Brain pericyte (primary cell): ENCODE measurements around the gene ERC2.
"Not testable (repeated sequence)": the region's sequence is repeated elsewhere in the genome, so short reads cannot be mapped to it uniquely, and the experiment has no call there.

ENCODE experiments used
- DNase-seq: peaks from one replicate; pipeline ENCODE4 v3.0.0-alpha.2; 2012; ENCODE audit warnings: low read depth, low spot score

ERC2 gene

GRCh38 chr3:56468184-56469106 lies at the start of gene ERC2:
Gene ERC2 (minus strand): TSS chr3:56468467.
- no peak for DNase-seq

DNA sequence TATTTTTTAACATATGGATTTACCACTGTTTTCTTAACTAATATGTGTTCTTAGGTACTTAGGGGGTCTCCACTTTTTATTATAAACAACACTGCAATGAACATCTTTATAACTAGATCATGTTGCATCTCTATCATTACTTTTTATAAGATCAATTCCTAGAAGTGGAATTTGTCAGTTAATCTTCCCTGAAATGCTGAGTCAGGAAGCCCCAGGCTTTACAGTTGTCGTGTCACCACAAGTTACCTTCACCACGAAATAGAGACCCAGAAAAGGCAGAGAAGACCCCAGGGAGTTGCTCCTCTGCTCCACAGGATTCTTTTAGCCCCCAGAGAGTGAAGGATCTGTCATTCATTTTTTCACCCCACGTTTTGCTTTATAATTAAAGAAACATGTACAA lies 34.5 kb upstream of the ERC2 start:
- no peak for DNase-seq

- DNase-seq = not testable (repeated sequence)
Observed at GRCh38 chr3:56496376-56496775, 28.1 kb upstream of the ERC2 start.

DNA sequence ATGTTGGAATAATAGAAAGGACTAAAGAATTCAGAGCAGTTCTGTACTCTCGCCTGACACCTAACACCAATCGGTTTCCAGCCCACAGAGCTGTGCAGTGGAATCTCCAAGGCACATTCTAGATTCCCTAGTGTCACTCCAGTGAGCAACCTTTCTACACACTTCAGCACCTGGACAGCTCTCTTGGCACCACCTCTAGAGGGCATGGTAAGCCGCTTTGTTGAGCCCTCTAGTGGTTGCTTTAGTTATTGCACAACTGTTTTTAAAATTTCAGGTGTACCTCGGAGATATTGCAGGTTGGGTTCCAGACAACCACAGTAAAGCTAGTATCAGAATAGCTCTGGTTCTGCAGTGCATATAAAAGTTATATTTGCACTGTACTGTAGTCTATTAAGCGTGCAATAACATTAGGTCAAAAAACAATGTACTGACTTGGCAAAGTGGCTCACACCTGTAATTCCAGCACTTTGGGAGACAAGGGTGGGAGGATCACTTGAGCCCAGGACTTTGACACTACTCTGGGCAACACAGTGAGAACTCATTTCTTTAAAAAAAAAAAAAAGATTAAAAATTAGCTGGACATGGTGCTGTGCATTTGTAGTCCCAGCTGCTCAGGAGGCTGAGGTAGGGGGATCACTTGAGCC lies 26.5 kb upstream of the ERC2 start:
- peak; percentile 33 for DNase-seq

- no peak for DNase-seq
Observed at GRCh38 chr3:56491566-56491965, 23.3 kb upstream of the ERC2 start.

DNA sequence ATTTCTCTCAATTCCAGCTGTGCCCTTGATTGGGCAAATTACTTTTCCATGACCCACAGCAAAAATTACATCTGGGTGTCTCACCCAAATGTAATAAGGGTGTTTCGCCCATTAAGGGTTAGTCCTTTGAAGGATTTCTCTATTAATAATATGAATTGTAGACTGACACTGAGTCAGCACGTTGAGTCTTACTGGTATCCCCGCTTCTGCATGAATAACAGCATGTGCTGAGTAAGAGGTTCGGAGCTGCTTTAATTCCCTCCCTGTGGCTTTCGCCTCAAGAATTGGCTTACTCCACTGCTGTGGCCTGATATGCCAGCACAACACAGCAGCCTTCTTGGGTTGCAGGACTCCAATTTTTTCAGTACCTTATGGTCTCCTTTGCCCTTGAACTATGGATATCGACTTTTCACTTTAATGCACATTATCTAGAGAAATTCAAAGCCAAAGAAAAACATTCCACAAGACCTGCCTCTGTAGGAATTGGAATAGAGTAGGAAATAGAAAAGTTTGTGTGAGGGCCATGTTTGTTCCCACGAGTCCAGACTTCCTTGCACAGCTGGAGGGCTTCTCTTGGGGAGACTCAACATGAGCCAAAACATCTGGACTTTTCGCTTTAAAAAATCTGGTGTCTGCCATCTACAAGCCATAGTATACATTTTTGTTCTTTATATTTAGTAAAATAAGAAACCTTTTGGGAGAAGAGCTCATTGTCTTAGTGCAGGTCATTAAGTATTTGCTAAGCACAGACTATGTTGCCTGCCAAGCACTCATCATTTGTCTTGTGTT lies 20.7 kb upstream of the ERC2 start:
- no peak for DNase-seq

- no peak for DNase-seq
Observed at GRCh38 chr3:56484525-56485032, 16.3 kb upstream of the ERC2 start.

GRCh38 chr3:56484122-56484521 lies 15.9 kb upstream of the ERC2 start:
- DNase-seq = no peak

GRCh38 chr3:56477646-56478045 lies 9.4 kb upstream of the ERC2 start:
- no peak for DNase-seq

- DNase-seq = no peak
Observed at GRCh38 chr3:56476771-56477170, 8.5 kb upstream of the ERC2 start.

DNA sequence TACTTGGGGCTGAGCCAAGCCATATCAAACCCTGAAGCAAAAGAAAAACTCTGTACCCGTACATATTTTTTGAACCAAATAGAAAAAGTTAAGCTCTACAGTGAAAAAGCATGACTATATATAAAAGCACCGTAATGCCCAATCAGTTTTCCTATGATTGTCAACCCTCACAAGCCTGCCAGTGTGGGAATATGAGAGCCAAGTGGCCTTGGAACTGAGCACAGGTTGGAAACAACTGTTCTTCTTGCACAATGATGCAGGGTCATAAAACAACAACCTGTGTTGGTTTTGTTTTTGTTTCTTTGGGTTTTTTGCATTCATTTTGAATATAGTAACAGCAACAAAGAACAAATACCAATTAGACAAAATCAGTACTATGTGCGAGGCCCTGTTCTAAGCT lies 3.5 kb upstream of the ERC2 start:
- no peak for DNase-seq

DNA sequence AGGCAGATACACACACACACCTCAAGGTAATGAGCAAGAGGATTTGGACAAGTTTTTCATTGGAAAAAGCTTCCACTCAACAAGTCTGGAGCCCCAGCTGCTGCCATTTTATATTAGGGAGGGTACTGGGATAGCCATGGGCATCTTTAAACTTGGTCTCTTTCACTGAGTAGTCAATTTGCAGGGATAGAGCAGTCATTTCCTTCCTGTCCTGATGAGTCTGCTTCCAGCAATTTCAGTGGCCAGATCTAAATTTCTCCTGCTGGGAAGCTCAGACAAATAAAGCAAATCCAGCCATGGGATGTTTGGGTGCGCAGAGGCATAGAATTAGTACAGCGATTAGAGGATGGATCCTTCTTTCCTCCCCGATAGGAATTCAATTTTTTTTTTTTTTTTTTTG lies 874 bp upstream of the ERC2 start:
- DNase-seq = no peak

GRCh38 chr3:56467801-56468183 lies 475 bp downstream of the ERC2 start:
- DNase-seq = no peak

DNA sequence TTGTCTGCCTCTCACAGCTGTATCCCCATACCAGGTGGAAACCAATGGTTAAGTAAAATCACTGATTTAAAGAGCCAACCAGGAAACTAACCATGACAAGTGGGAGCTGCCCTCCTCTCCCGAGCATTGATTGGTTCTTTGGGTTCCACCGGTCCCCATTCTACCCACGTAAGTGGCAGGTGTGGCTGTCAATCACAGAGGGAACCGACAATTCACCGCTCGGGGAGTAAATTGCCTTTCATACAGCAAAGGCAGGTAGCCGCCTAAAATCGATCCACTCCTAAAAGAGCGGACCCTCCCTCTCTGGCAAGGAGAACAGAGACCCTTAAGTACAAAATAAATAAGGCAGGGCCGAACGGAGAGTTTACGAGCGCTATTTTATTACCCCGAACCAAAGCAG lies 1.2 kb downstream of the ERC2 start:
- DNase-seq = peak; percentile 18

GRCh38 chr3:56459719-56460118 lies 8.5 kb downstream of the ERC2 start:
- no peak for DNase-seq

DNA sequence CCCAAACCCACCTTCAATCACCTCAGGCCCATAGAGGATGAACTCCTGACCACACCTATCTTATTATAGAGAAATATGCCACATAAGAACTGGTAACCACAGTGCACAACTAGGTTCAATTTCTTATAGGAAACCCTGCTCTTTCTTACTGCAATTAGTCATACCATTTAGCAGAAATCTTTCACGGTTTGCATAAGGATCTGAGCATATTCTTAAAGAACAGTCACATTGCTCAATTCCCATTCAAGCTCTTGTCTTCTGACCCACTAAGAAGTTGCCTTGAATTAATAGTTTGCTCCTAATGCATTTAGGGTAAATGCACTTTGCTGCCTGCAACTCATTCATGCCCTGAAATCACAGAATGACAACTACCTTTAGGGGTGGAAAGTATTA lies 9.2 kb downstream of the ERC2 start:
- DNase-seq = no peak

DNA sequence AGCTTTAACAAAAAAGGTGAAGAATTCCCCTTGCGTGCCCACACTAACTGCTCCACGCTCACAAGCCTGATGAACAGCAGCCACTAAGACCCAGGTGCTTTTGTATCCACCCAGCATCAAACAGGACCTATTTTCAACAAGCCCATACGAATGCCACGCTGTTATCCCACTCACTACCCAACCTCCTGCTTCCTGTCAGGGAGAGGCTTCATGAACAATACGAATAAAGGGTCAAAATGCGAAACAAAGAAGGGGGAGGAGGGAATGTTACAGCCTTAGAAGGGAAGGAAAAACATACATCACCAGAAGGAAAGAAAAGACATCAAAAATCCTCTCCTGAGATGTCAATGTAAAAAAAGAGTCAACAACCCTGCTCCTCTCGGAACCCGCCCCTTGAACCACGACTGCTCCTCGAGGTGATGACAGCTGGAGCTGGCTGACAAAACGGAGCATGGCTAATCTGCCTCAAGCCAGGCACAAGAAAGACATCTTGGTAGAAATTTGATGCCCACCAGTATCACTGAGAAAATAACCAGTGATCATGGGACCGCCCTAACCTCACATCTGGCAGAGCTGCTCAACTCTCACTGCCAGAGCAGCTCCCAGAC lies 9.7 kb downstream of the ERC2 start:
- DNase-seq = no peak

DNA sequence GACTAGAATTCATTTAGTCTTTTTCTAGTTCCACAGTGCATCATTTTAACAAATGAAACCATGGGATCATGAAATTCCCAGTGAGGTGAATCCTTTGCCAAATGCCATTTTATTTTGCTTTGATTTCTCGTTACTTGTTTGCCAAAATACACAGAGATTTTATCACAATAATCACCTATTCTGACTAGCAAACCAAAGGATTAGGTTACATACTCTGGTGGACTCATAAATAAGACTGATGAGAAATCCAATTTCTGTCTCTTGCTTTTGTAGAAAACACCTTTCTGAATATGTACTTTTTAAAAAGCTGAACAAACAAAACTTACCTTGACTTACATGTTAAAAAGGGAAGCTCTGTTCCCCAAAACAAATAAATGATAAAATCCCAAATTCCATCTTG lies 12.2 kb downstream of the ERC2 start:
- DNase-seq = no peak

DNA sequence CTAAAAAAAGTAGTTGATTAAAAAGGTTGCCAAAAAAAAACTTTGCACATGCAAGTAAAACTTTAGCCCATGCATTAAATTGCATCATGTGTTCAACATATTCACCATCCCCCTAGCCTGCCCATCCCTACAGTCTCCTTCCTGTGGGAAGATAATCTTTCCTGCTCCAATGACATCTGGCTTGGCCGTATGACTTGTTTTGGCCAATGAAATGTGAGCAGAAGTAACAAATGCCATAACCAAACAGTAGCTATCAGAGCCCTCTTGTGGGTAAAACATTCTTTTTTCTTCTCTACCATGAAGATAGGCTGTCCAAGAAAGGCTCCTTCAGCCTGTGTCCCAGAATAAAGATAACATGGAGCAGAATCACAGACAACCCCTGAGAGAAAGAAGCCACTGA lies 15.3 kb downstream of the ERC2 start:
- no peak for DNase-seq

DNA sequence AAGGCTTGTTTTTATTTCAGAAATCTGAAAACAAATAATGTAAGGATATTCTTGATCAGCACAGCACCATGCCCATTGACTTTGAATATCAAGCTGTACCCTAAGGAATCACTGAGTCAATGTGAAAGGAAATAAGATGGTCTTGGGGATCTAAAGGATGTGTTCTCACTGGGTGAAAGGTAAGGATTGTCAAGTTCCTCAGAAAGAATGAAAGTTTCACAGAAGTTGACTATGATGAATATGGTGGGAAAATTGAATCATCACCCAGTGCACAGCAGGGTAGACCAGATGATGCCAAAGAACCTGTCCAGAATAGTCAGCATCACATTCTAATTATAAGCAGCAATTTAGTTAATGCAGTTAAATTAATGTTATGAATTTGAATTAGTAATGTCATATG lies 16.2 kb downstream of the ERC2 start:
- DNase-seq = no peak

GRCh38 chr3:56443372-56443771 lies 24.9 kb downstream of the ERC2 start:
- no peak for DNase-seq

GRCh38 chr3:56428667-56429066 lies 39.6 kb downstream of the ERC2 start:
- no peak for DNase-seq
